ENCODE data around the gene DLD. TPM values are rescaled to one million over a fixed set of nuclear protein-coding genes. Genes with fewer than 3 reads are reported as not detected.

DLD gene
- polyA plus RNA-seq, 1 donor (not counting 4 experiments of a cell fraction or from before 2014, with no cell fraction given) = 153 TPM

GRCh38 chr7:107913851-107914250 lies 22.9 kb downstream of the DLD start:
- Histone ChIP-seq H3K9ac (ENCODE audit: control insufficient read depth, extremely low read depth, insufficient read depth, low read length) (no peak overlapping the region), H3K4me1 (ENCODE audit: control insufficient read depth, extremely low read depth, insufficient read depth, low read length) (peaks cover 5% of the 10 kb centered on the region), H3K79me2 (ENCODE audit: control insufficient read depth, insufficient read depth, low read length) (peaks cover 12% of the 10 kb centered on the region), H3K27me3 (ENCODE audit: control insufficient read depth, extremely low read depth, insufficient read depth, low read length) (no peaks in the 10 kb centered on the region), H3K36me3 (ENCODE audit: control insufficient read depth in 2 of 2, extremely low read depth in 1 of 2, insufficient read depth in 2 of 2, low read length in 2 of 2) (peaks cover 14 to 27% of the 10 kb centered on the region in 2 experiments), H2AFZ (ENCODE audit: control insufficient read depth, low read length) (no peak overlapping the region), H3K4me3 (ENCODE audit: control insufficient read depth in 2 of 3, extremely low read depth in 1 of 3, insufficient read depth in 2 of 3, low read depth in 1 of 3, low read length in 3 of 3) (no peak overlapping the region), H3K9me1 (ENCODE audit: control insufficient read depth, extremely low read depth, insufficient read depth, low read length) (no peaks in the 10 kb centered on the region), H3K4me2 (ENCODE audit: control insufficient read depth, extremely low read depth, insufficient read depth, low read depth, low read length) (no peak overlapping the region), H4K20me1 (ENCODE audit: control insufficient read depth, extremely low read depth, insufficient read depth, low read length) (no peaks in the 10 kb centered on the region), H3K27ac (ENCODE audit: control insufficient read depth, insufficient read depth, low read length) (no peak overlapping the region), H3K9me3 (ENCODE audit: control insufficient read depth, low read depth, low read length) (no peaks in the 10 kb centered on the region)
- FAIRE-seq (peak; percentile 44), DNase-seq (ENCODE audit: low read depth, low spot score) (no peak)
- dilution Hi-C loops (cut with MboI; ENCODE audit: extremely low pct_ligation_motif_present, low sequenced_read_pairs) = no loop called here
- TF ChIP-seq EZH2 (IDR thresholded peaks at IDR 0.05; ENCODE audit: low read length) (no peak), CTCF (optimal IDR thresholded peaks at IDR 0.05 in 1 of 3, IDR thresholded peaks at IDR 0.05 in 1 of 3, conservative IDR thresholded peaks at IDR 0.05 in 1 of 3; ENCODE audit: extremely low read depth in 1 of 3, insufficient read depth in 2 of 3, low read length in 3 of 3) (no peak)

GRCh38 chr7:107914831-107915230 lies 23.8 kb downstream of the DLD start:
- FAIRE-seq (no peak), DNase-seq (ENCODE audit: low read depth, low spot score) (no peak)
- no peak overlapping the region for H2AFZ ChIP-seq (ENCODE audit: control insufficient read depth, low read length)
- peaks cover 12% of the 10 kb centered on the region for H3K79me2 ChIP-seq (ENCODE audit: control insufficient read depth, insufficient read depth, low read length)
- peaks cover 5% of the 10 kb centered on the region for H3K4me1 ChIP-seq (ENCODE audit: control insufficient read depth, extremely low read depth, insufficient read depth, low read length)
- peaks cover 15 to 33% of the 10 kb centered on the region in 2 experiments for H3K36me3 ChIP-seq (ENCODE audit: control insufficient read depth in 2 of 2, extremely low read depth in 1 of 2, insufficient read depth in 2 of 2, low read length in 2 of 2)
- dilution Hi-C loops (cut with MboI; ENCODE audit: extremely low pct_ligation_motif_present, low sequenced_read_pairs) = no loop called here
- TF ChIP-seq CTCF (optimal IDR thresholded peaks at IDR 0.05 in 1 of 3, IDR thresholded peaks at IDR 0.05 in 1 of 3, conservative IDR thresholded peaks at IDR 0.05 in 1 of 3; ENCODE audit: extremely low read depth in 1 of 3, insufficient read depth in 2 of 3, low read length in 3 of 3) = no peak
- no peak for TF ChIP-seq EZH2 (IDR thresholded peaks at IDR 0.05; ENCODE audit: low read length)
- H3K9me3 ChIP-seq (ENCODE audit: control insufficient read depth, low read depth, low read length) = no peaks in the 10 kb centered on the region
- no peaks in the 10 kb centered on the region for H4K20me1 ChIP-seq (ENCODE audit: control insufficient read depth, extremely low read depth, insufficient read depth, low read length)
- H3K9me1 ChIP-seq (ENCODE audit: control insufficient read depth, extremely low read depth, insufficient read depth, low read length) = no peaks in the 10 kb centered on the region
- no peak overlapping the region for H3K4me2 ChIP-seq (ENCODE audit: control insufficient read depth, extremely low read depth, insufficient read depth, low read depth, low read length)
- no peak overlapping the region for H3K4me3 ChIP-seq (ENCODE audit: control insufficient read depth in 2 of 3, extremely low read depth in 1 of 3, insufficient read depth in 2 of 3, low read depth in 1 of 3, low read length in 3 of 3)
- no peak overlapping the region for H3K9ac ChIP-seq (ENCODE audit: control insufficient read depth, extremely low read depth, insufficient read depth, low read length)
- no peaks in the 10 kb centered on the region for H3K27me3 ChIP-seq (ENCODE audit: control insufficient read depth, extremely low read depth, insufficient read depth, low read length)
- H3K27ac ChIP-seq (ENCODE audit: control insufficient read depth, insufficient read depth, low read length) = no peak overlapping the region
